ENCODE results near the gene DNHD1.

DNA sequence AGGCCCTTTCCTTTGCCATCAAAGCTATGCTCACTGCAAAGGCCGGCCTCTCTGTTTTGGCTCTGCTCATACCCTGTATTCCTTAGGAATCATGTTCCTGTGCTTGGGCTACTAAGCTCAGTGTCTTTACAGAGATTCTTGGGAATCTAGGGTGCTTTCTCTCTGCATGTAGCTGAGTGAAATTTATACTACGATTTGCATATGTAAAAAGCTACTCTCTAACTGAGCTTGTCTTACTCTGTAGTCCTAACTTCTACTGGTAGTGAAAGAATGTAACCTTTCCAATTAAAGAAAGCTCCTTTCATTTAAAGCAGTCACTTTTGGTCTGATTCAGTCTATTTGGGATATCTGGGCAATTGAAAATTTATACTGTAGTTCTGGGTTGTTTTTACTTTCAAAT is 32.2 kb downstream of the DNHD1 start:
- TF ChIP-seq, protein P1, sequence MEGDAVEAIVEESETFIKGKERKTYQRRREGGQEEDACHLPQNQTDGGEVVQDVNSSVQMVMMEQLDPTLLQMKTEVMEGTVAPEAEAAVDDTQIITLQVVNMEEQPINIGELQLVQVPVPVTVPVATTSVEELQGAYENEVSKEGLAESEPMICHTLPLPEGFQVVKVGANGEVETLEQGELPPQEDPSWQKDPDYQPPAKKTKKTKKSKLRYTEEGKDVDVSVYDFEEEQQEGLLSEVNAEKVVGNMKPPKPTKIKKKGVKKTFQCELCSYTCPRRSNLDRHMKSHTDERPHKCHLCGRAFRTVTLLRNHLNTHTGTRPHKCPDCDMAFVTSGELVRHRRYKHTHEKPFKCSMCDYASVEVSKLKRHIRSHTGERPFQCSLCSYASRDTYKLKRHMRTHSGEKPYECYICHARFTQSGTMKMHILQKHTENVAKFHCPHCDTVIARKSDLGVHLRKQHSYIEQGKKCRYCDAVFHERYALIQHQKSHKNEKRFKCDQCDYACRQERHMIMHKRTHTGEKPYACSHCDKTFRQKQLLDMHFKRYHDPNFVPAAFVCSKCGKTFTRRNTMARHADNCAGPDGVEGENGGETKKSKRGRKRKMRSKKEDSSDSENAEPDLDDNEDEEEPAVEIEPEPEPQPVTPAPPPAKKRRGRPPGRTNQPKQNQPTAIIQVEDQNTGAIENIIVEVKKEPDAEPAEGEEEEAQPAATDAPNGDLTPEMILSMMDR (IDR thresholded peaks at IDR 0.05): no peak
- TF ChIP-seq EZH2 (IDR thresholded peaks at IDR 0.05) (no peak), EZH2phosphoT487 (IDR thresholded peaks at IDR 0.05) (no peak)

Measured in neural progenitor cell (in vitro differentiated cells).